ENCODE results near the gene TCAIM. TPM values are rescaled to one million over a fixed set of nuclear protein-coding genes. Genes with fewer than 3 reads are reported as not detected.
A peak's percentile ranks its signal among the peaks of the same experiment; 100 is the strongest.

The TCAIM gene
- total and polyA plus RNA-seq, 9 of the 15 experiments (the other 6 are each of a cell fraction or from before 2014, with no cell fraction given) = 19.7 to 53.3 (median 36.9) TPM

DNA sequence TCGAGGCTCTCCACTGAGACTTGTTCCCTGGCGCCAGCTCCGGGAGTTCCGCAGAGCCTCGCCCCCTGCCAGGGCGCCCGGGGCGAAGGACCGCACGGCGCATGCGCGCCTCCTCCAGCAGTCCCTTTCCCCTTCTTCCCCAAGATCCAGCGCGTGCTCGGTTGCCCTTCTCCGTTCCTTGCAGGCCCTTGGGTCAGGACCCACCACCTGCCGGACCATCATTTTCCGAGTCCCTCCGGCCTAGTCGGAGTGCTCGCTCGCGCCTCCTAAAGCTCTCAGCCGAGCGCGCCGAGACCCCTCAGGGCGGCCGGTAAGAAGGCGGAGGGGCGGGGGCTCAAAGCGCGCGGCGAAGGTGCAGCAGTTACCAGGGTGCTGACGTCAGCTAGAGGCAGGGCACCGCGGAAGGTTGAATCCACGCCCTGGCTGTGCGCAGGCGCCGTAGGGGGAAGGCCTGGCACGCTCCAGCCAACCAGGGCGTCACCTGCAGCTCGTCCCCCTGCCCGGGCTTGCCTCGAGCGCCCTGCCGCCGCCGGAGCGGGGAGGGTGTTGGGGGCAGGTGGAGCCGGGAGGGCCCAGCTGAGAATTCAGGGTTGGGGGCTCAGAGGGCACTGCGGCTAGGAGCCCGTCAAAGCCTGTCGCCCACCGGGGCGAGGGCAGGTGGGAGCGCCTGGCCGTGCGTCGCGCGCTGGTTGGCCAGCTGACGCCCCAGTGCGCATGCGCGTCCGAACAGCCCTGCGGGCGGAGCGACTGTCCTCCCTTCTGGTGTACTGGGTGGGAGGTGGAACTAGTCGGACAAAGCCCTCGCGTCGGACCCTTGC, at the start of gene TCAIM (continued):
- TF ChIP-seq ZNF175 (CRISPR knock-in tag; IDR thresholded peaks at IDR 0.05; ENCODE audit: low read depth) = peak; percentile 50; the same call in 1 of the 2 replicates
- TF ChIP-seq HDAC1 (IDR thresholded peaks at IDR 0.05) = peak in 1 of 2 experiments; percentile 87; a peak in 1 of 4 replicates
- TF ChIP-seq, protein P1, sequence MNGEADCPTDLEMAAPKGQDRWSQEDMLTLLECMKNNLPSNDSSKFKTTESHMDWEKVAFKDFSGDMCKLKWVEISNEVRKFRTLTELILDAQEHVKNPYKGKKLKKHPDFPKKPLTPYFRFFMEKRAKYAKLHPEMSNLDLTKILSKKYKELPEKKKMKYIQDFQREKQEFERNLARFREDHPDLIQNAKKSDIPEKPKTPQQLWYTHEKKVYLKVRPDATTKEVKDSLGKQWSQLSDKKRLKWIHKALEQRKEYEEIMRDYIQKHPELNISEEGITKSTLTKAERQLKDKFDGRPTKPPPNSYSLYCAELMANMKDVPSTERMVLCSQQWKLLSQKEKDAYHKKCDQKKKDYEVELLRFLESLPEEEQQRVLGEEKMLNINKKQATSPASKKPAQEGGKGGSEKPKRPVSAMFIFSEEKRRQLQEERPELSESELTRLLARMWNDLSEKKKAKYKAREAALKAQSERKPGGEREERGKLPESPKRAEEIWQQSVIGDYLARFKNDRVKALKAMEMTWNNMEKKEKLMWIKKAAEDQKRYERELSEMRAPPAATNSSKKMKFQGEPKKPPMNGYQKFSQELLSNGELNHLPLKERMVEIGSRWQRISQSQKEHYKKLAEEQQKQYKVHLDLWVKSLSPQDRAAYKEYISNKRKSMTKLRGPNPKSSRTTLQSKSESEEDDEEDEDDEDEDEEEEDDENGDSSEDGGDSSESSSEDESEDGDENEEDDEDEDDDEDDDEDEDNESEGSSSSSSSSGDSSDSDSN (IDR thresholded peaks at IDR 0.05; ENCODE audit: borderline replicate concordance in 1 of 2, low read depth in 2 of 2, low read length in 2 of 2) = 0 out of 4 replicates have a peak, but pooled peaks of 1 of the 2 experiments have one; percentile 60
- TF ChIP-seq, protein P2, sequence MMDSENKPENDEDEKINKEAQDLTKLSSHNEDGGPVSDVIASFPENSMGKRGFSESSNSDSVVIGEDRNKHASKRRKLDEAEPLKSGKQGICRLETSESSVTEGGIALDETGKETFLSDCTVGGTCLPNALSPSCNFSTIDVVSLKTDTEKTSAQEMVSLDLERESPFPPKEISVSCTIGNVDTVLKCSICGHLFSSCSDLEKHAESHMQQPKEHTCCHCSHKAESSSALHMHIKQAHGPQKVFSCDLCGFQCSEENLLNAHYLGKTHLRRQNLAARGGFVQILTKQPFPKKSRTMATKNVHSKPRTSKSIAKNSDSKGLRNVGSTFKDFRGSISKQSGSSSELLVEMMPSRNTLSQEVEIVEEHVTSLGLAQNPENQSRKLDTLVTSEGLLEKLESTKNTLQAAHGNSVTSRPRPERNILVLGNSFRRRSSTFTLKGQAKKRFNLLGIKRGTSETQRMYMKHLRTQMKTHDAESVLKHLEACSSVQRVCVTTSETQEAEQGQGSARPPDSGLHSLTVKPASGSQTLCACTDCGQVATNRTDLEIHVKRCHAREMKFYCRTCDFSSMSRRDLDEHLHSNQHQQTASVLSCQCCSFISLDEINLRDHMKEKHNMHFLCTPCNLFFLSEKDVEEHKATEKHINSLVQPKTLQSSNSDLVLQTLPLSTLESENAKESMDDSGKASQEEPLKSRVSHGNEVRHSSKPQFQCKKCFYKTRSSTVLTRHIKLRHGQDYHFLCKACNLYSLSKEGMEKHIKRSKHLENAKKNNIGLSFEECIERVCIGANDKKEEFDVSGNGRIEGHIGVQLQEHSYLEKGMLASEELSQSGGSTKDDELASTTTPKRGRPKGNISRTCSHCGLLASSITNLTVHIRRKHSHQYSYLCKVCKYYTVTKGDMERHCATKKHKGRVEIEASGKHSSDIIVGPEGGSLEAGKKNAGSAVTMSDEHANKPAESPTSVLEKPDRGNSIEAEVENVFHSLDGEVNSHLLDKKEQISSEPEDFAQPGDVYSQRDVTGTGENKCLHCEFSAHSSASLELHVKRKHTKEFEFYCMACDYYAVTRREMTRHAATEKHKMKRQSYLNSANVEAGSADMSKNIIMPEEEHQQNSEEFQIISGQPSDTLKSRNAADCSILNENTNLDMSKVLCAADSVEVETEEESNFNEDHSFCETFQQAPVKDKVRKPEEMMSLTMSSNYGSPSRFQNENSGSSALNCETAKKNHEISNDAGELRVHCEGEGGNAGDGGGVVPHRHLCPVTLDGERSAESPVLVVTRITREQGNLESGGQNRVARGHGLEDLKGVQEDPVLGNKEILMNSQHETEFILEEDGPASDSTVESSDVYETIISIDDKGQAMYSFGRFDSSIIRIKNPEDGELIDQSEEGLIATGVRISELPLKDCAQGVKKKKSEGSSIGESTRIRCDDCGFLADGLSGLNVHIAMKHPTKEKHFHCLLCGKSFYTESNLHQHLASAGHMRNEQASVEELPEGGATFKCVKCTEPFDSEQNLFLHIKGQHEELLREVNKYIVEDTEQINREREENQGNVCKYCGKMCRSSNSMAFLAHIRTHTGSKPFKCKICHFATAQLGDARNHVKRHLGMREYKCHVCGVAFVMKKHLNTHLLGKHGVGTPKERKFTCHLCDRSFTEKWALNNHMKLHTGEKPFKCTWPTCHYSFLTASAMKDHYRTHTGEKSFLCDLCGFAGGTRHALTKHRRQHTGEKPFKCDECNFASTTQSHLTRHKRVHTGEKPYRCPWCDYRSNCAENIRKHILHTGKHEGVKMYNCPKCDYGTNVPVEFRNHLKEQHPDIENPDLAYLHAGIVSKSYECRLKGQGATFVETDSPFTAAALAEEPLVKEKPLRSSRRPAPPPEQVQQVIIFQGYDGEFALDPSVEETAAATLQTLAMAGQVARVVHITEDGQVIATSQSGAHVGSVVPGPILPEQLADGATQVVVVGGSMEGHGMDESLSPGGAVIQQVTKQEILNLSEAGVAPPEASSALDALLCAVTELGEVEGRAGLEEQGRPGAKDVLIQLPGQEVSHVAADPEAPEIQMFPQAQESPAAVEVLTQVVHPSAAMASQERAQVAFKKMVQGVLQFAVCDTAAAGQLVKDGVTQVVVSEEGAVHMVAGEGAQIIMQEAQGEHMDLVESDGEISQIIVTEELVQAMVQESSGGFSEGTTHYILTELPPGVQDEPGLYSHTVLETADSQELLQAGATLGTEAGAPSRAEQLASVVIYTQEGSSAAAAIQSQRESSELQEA (IDR thresholded peaks at IDR 0.05; ENCODE audit: low read depth) = no peak
- TF ChIP-seq, protein P3, sequence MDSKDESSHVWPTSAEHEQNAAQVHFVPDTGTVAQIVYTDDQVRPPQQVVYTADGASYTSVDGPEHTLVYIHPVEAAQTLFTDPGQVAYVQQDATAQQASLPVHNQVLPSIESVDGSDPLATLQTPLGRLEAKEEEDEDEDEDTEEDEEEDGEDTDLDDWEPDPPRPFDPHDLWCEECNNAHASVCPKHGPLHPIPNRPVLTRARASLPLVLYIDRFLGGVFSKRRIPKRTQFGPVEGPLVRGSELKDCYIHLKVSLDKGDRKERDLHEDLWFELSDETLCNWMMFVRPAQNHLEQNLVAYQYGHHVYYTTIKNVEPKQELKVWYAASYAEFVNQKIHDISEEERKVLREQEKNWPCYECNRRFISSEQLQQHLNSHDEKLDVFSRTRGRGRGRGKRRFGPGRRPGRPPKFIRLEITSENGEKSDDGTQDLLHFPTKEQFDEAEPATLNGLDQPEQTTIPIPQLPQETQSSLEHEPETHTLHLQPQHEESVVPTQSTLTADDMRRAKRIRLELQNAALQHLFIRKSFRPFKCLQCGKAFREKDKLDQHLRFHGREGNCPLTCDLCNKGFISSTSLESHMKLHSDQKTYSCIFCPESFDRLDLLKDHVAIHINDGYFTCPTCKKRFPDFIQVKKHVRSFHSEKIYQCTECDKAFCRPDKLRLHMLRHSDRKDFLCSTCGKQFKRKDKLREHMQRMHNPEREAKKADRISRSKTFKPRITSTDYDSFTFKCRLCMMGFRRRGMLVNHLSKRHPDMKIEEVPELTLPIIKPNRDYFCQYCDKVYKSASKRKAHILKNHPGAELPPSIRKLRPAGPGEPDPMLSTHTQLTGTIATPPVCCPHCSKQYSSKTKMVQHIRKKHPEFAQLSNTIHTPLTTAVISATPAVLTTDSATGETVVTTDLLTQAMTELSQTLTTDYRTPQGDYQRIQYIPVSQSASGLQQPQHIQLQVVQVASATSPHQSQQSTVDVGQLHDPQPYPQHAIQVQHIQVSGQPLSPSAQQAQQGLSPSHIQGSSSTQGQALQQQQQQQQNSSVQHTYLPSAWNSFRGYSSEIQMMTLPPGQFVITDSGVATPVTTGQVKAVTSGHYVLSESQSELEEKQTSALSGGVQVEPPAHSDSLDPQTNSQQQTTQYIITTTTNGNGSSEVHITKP (IDR thresholded peaks at IDR 0.05; ENCODE audit: partially characterized antibody) = peak; percentile 98
- TF ChIP-seq ZNF23 (CRISPR knock-in tag; IDR thresholded peaks at IDR 0.05) = no peak
- TF ChIP-seq MTA1 (IDR thresholded peaks at IDR 0.05; ENCODE audit: borderline replicate concordance) = 0 out of 2 replicates have a peak, but pooled peaks have one; percentile 41
- TF ChIP-seq PURB (CRISPR knock-in tag; IDR thresholded peaks at IDR 0.05; ENCODE audit: low read depth) = no peak
- TF ChIP-seq L3MBTL2 (IDR thresholded peaks at IDR 0.05) = peak; percentile 100
- peak; percentile 73 for TF ChIP-seq TAF1 (IDR thresholded peaks at IDR 0.05; ENCODE audit: control insufficient read depth, extremely low read depth, insufficient read depth, low read length, severe bottlenecking)
- TF ChIP-seq, protein P4, sequence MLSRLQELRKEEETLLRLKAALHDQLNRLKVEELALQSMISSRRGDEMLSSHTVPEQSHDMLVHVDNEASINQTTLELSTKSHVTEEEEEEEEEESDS (CRISPR knock-in tag; IDR thresholded peaks at IDR 0.05) = no peak

All from K562 (cell line).